Stomach (tissue), 9 donors: Measurements from ENCODE around the gene SLC24A1. TPM values are rescaled to one million over a fixed set of nuclear protein-coding genes. Genes with fewer than 3 reads are reported as not detected.

Source experiments
- DNase-seq, 2 donors: peaks; one replicate each; pipeline versions ENCODE4 v3.0.0 to v3.0.0-alpha.2; 2013 to 2019
- H3K27ac ChIP-seq, 5 donors: fragments of 200-600 bp in 4 of 5; sonication (generic) in 4 of 5; one replicate each; pipeline ENCODE4 v1.5.1; 2013 to 2019; ENCODE audit warnings: mild to moderate bottlenecking in 1 of 5, moderate library complexity in 1 of 5
- H3K27me3 ChIP-seq, 3 donors: fragments of 200-600 bp; sonication (generic); one replicate each; pipeline ENCODE4 v1.5.1; 2017 to 2019; ENCODE audit warnings: mixed run types in 1 of 3
- H3K36me3 ChIP-seq, 4 donors: fragments of 200-600 bp; sonication (generic); 1 replicate in 3 of 4; 2 replicates in 1 of 4; pipeline ENCODE4 v1.5.1; 2016 to 2019
- H3K4me1 ChIP-seq, 4 donors: fragments of 200-600 bp; sonication (generic); one replicate each; pipeline ENCODE4 v1.5.1; 2016 to 2019
- H3K4me3 ChIP-seq, 4 donors: fragments of 200-600 bp; sonication (generic) in 3 of 4; one replicate each; pipeline ENCODE4 v1.5.1; 2016 to 2019; ENCODE audit warnings: mild to moderate bottlenecking in 1 of 4
- H3K9me3 ChIP-seq, 4 donors: fragments of 200-600 bp; sonication (generic); one replicate each; pipeline ENCODE4 v1.5.1; 2016 to 2019
- CTCF ChIP-seq, 7 experiments: fragments of 450-650 bp in 4 of 7; fragments of 200-600 bp in 3 of 7; sonication (generic) in 3 of 7; IDR thresholded peaks; one replicate each; pipeline ENCODE4 v1.5.1; 2016 to 2019; ENCODE audit warnings: antibody characterized with exemption in 7 of 7, control low read depth in 2 of 7, mild to moderate bottlenecking in 1 of 7
- EP300 ChIP-seq: sonication (generic); formaldehyde crosslinking; IDR thresholded peaks from one replicate; pipeline ENCODE4 v1.6.1; 2017; ENCODE audit warnings: antibody characterized with exemption
- POLR2A ChIP-seq, 4 donors: fragments of 450-650 bp; IDR thresholded peaks; one replicate each; pipeline ENCODE4 v1.6.1; 2016; ENCODE audit warnings: antibody characterized with exemption in 4 of 4, control low read depth in 2 of 4, mild to moderate bottlenecking in 1 of 4, moderate library complexity in 1 of 4
- POLR2AphosphoS5 ChIP-seq, 3 donors: sonication (generic); formaldehyde crosslinking; IDR thresholded peaks; one replicate each; pipeline ENCODE4 v1.6.1; 2016; ENCODE audit warnings: antibody characterized with exemption in 3 of 3
- WGBS, 5 donors: extraction: QIAGEN DNeasy Blood & Tissue Kit in 3 of 5; methylation state at CpG; one replicate each; pipeline versions ENCODE4 v1.1.5 to v1.1.7; 2013 to 2018; 5-methylcytosine and 5-hydroxymethylcytosine counted together
- intact Hi-C: fragments of 100-400 bp; cut with DNase I; formaldehyde crosslinking; loops from one replicate; pipeline ENCODE4 v1.15.1; 2023; ENCODE audit warnings: low total_unique reads
- polyA plus RNA-seq, 3 donors: library from polyadenylated mRNA; stranded (reverse); fragments of 200-250 nt; gene quantifications; one replicate each; pipeline ENCODE4 v1.2.3, GENCODE V29; 2013
- total RNA-seq, 5 donors: library from RNA; depleted of rRNA; stranded (reverse); fragments of >200 nt; gene quantifications; one replicate each; pipeline versions ENCODE4 v1.1.0 to v1.2.3, GENCODE V29; 2014 to 2016
- donor health status: healthy with polysubstance abuse.
- donor health status: Bipolar disorder and iron deficiency.
- donor health status: healthy.

The SLC24A1 gene
- total and polyA plus RNA-seq, 8 donors: 1.3 to 18.5 (median 6.0) TPM; not detected in 1

- intact Hi-C loops: loop anchor here (10.0 kb wide), 1 partner anchor 234 kb away; the partner anchor contains the start of gene RAB11A
- no peak overlapping the region for H3K27ac ChIP-seq
- TF ChIP-seq CTCF (IDR thresholded peaks at IDR 0.05) (no peak), POLR2AphosphoS5 (IDR thresholded peaks at IDR 0.05) (no peak), POLR2A (IDR thresholded peaks at IDR 0.05) (no peak), EP300 (no peak)
These were observed 9.0 kb downstream of the SLC24A1 start for GRCh38 chr15:65630760-65631159.

GRCh38 chr15:65631503-65631902 is 9.8 kb downstream of the SLC24A1 start:
- Histone ChIP-seq H3K36me3 (peaks cover 0 to 8% (median 2%) of the 10 kb centered on the region in 4 donors), H3K9me3 (no peaks in the 10 kb centered on the region), H3K4me1 (no peaks in the 10 kb centered on the region), H3K27me3 (no peaks in the 10 kb centered on the region), H3K4me3 (no peak overlapping the region), H3K27ac (no peak overlapping the region)
- DNase-seq: no peak
- intact Hi-C loops: loop anchor here (10.0 kb wide), 1 partner anchor 233 kb away; the partner anchor contains the start of gene RAB11A
- TF ChIP-seq POLR2A (IDR thresholded peaks at IDR 0.05) (no peak), EP300 (no peak), POLR2AphosphoS5 (IDR thresholded peaks at IDR 0.05) (no peak), CTCF (IDR thresholded peaks at IDR 0.05) (no peak)
- 86 to 93% (median 91%) methylated on average over 6 of the region's 6 CpGs for WGBS, 5 donors

More at GRCh38 chr15:65630760-65631159, 9.0 kb downstream of the SLC24A1 start:
- Histone ChIP-seq H3K4me1 (no peaks in the 10 kb centered on the region), H3K9me3 (no peaks in the 10 kb centered on the region), H3K36me3 (peaks cover 0 to 15% (median 9%) of the 10 kb centered on the region in 4 donors), H3K27me3 (no peaks in the 10 kb centered on the region), H3K4me3 (no peak overlapping the region)
- no peak for DNase-seq
- 81 to 97% (median 90%) methylated on average over 5 of the region's 5 CpGs for whole genome bisulfite sequencing, 5 donors

- no peak overlapping the region for H3K4me3 ChIP-seq
- H3K27me3 ChIP-seq: no peaks in the 10 kb centered on the region
- 67 to 74% (median 72%) methylated on average over 4 of the region's 4 CpGs for WGBS, 5 donors
- H3K4me1 ChIP-seq: no peaks in the 10 kb centered on the region
- no peaks in the 10 kb centered on the region for H3K36me3 ChIP-seq
- H3K27ac ChIP-seq: peak overlapping the region in 2 of 5 donors; percentile 15 to 26
- H3K9me3 ChIP-seq: no peaks in the 10 kb centered on the region
- no peak for TF ChIP-seq CTCF (IDR thresholded peaks at IDR 0.05)
- TF ChIP-seq POLR2AphosphoS5 (IDR thresholded peaks at IDR 0.05): no peak
- no peak for TF ChIP-seq EP300
- no peak for TF ChIP-seq POLR2A (IDR thresholded peaks at IDR 0.05)
- intact Hi-C loops: loop anchor here (10.0 kb wide), 1 partner anchor 232 kb away; the partner anchor contains the start of gene RAB11A
- peak in 1 of 2 donors; percentile 48 for DNase-seq
These were observed 11.1 kb downstream of the SLC24A1 start for GRCh38 chr15:65632780-65633375.

GRCh38 chr15:65633752-65634151 is 12.0 kb downstream of the SLC24A1 start:
- no peaks in the 10 kb centered on the region for H3K36me3 ChIP-seq
- peaks cover 0 to 7% (median 5%) of the 10 kb centered on the region in 4 donors for H3K4me1 ChIP-seq
- H3K9me3 ChIP-seq: no peaks in the 10 kb centered on the region
- intact Hi-C loops: loop anchor here (10.0 kb wide), 1 partner anchor 231 kb away; the partner anchor contains the start of gene RAB11A
- H3K27ac ChIP-seq: no peak overlapping the region
- no peak for TF ChIP-seq POLR2AphosphoS5 (IDR thresholded peaks at IDR 0.05)
- no peak for TF ChIP-seq EP300
- TF ChIP-seq CTCF (IDR thresholded peaks at IDR 0.05): no peak
- TF ChIP-seq POLR2A (IDR thresholded peaks at IDR 0.05): no peak
- no peak for DNase-seq
- no peaks in the 10 kb centered on the region for H3K27me3 ChIP-seq
- no peak overlapping the region for H3K4me3 ChIP-seq
- 75 to 90% (median 83%) methylated on average over 2 of the region's 2 CpGs for WGBS, 5 donors
